Activated CD4-positive, alpha-beta T cell treated with anti-CD3 and anti-CD28 coated beads for 24 hours (primary cell): Measurements from ENCODE around the gene TPT1.
"Not testable (repeated sequence)": the region's sequence is repeated elsewhere in the genome, so short reads cannot be mapped to it uniquely, and the experiment has no call there.

Experiments used
- DNase-seq, 2 donors: peaks; one replicate each; pipeline ENCODE4 v3.0.0-alpha.2; 2020; ENCODE audit warnings: low read depth in 2 of 2

The TPT1 gene

GRCh38 chr13:45341034-45341798, at the start of gene TPT1:
Gene TPT1, minus strand, starts transcription at chr13:45341183. Its CDS starts 114 bp downstream, at chr13:45341069.
- DNase-seq = peak; percentile 99 to 100

GRCh38 chr13:45390348-45390747, 49.4 kb upstream of the TPT1 start:
- DNase-seq = not testable (repeated sequence)

DNA sequence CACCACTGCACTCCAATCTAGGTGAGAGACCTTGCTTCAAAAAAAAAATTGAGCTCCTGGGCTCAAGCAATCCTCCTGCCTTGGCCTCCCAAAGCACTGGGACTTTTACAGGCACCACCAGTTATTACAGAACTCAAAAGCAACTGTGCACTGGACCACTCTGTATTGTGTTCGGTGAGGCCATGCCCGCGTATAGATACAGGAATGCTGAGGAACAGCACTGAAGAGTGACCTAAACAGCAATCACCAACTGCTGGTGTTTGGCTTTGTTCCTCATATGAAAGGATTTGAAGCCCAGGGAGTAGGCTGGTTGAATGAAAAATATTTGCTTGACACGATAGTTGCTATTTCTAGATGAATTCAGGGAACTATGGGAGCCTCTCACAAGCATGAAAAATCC, 47.7 kb upstream of the TPT1 start:
- no peak for DNase-seq

DNA sequence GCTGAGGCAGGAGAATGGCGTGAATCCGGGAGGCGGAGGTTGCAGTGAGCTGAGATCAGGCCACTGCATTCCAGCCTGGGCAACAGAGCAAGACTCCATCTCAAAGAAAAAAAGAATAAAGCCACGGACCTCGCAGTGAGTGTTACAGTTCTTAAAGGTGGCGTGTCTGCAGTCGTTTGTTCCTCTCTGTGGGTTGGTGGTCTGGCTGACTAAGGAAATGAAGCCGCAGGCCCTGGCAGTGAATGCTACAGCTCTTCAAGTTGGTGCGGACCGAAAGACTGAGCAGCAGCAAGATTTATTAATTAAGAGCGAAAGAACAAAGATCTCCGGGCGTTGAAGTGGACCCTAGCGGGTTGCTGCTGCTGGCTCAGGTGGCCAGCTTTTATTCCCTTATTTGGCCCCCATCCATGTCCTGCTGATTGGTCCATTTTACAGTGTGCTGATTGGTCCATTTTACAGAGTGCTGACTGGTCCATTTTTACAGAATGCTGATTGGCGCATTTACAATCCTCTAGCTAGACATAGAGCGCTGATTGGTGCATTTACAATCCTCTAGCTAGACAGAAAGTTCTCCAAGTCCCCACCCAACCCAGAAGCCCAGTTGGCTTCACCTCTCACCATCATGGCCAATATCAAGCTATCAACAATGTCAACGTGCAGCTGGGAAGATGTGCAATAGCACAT, 46.1 kb upstream of the TPT1 start:
- not testable (repeated sequence) for DNase-seq

- DNase-seq = no peak
Observed at GRCh38 chr13:45385907-45386553, 45.0 kb upstream of the TPT1 start.

DNA sequence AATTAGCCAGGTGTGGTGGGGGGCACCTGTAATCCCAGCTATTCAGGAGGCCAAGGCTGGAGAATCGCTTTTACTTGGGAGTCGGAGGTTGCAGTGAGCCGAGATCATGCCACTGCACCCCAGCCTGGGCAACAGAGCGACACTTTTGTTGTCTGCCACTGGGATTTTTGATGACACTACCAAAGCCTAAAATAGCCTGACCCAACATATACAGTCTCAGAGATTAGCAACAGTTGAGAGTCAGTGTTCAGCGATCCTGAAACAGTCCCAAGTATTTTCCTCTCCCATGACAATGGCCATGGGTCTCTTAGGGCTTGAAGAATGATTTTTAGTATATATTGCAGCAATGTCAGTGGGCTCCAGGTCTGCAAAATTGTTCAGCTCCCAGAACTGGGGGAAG, 44.3 kb upstream of the TPT1 start:
- no peak for DNase-seq

GRCh38 chr13:45384474-45385174, 43.6 kb upstream of the TPT1 start:
- DNase-seq = no peak

DNA sequence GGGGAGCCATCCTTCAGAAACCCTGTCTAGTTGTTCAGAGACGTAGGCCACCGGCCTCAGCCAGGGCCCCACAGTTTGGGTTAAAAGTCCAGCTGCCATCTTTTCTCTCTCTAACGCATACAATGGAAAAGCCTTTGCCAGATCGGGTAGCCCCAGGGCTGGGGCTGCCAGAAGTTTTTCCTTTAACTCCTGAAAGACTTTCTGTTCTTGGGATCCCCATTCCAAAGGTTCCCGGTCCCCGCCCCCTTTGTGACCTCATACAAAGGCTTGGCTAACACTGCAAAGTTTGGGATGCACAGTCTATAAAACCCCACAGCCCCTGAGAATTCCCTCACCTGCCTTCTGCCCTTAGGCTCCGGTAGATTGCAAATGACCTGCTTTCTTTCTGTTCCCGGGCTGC, 41.8 kb upstream of the TPT1 start:
- DNase-seq = not testable (repeated sequence)

DNA sequence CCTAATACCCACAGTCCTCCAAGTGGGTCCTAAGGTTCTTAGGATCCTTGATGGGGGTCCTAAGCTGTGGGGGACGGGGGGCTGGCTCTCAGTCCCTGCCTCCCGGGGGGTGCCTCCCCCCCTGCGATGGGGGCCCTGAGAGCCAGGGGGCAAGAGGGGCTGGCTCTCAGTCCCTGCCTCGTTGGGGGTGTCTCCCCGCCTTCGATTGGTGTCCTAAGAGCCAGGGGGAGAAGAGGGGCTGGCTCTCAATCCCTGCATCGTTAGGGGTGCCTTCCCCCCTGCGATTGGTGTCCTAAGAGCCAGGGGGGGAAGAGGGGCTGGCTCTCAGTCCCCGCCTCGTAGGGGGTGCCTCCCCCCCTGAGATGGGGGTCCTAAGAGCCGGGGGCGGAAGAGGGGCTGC, 40.2 kb upstream of the TPT1 start:
- no peak for DNase-seq

DNA sequence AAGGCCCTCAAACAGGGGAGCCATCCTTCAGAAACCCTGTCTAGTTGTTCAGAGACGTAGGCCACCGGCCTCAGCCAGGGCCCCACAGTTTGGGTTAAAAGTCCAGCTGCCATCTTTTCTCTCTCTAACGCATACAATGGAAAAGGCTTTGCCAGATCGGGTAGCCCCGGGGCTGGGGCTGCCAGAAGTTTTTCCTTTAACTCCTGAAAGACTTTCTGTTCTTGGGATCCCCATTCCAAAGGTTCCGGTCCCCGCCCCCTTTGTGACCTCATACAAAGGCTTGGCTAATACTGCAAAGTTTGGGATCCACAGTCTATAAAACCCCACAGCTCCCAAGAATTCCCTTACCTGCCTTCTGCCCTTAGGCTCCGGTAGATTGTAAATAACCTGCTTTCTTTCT, 39.7 kb upstream of the TPT1 start:
- DNase-seq = not testable (repeated sequence)

DNA sequence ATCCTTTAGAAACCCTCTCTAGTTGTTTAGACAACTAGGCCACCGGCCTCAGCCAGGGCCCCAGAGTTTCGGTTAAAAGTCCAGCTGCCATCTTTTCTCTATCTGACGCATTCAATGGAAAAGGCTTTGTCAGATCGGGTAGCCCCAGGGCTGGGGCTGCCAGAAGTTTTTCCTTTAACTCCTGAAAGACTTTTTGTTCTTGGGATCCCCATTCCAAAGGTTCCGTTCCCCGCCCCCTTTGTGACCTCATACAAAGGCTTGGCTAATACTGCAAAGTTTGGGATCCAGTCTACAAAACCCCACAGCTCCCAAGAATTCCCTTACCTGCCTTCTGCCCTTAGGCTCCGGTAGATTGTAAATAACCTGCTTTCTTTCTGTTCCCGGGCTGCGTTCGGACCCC, 38.5 kb upstream of the TPT1 start:
- not testable (repeated sequence) for DNase-seq

- not testable (repeated sequence) for DNase-seq
Observed at GRCh38 chr13:45378786-45379185, 37.8 kb upstream of the TPT1 start.

GRCh38 chr13:45377314-45377713, 36.3 kb upstream of the TPT1 start:
- not testable (repeated sequence) for DNase-seq

DNA sequence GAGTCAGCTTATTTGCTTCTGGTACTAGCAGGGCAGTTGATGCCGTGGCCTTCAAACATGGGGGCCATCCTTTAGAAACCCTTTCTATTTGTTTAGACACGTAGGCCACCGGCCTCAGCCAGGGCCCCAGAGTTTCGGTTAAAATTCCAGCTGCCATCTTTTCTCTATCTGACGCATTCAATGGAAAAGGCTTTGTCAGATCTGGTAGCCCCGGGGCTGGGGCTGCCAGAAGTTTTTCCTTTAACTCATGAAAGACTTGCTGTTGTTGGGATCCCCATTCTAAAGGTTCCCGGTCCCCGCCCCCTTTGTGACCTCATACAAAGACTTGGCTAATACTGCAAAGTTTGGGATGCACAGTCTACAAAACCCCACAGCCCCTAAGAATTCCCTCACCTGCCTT, 35.7 kb upstream of the TPT1 start:
- DNase-seq = not testable (repeated sequence)

GRCh38 chr13:45374917-45375316, 33.9 kb upstream of the TPT1 start:
- DNase-seq = no peak

- no peak for DNase-seq
Observed at GRCh38 chr13:45373162-45373547, 32.2 kb upstream of the TPT1 start.

DNA sequence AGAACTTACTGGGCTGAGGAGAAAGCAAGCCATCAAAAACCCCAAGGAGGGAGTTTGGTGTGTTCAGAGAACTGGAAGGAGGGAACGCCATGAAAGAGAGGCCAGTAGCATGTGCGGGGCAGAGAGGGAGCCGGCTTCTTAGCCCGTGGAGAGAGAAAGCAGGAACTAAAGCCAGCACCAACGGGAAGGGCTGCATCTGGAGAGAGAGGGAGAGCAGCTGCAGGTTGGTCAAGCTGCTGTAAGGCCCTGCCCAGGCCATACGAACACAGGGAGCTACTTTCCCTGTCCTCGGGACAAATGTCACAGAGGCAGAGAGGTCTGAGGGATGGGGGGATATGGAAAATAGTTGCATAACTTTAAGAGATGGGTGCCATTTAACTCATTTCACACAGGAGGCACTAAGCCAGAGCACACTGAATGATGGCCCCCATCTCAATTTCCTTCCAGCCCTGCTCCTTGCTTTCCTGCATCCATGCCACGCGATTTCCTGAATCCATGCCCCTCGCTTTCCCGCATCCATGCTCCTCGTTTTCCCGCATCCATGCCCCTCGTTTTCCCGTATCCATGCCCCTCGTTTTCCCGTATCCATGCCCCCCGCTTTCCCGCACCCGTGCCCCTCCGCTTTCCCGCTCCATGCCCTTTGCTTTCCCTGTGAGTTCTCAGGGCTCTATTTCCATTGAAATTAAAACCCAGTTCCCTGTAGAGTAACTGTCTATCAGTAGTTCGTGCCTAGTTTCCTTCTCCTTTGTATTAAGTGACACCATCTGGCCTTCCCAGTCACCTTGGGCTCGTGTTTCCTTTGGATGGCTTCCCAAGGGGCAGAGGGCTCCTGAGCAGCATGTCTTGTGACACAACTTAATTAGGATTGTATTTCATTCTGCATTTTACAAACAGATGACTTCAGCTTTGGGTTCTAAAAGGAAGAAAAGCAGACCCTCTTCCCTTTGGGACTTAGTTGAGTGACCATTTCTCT, 31.5 kb upstream of the TPT1 start:
- DNase-seq = no peak

GRCh38 chr13:45370922-45371406, 30.0 kb upstream of the TPT1 start:
- peak; percentile 22 to 26 for DNase-seq

- no peak for DNase-seq
Observed at GRCh38 chr13:45369116-45369515, 28.1 kb upstream of the TPT1 start.

GRCh38 chr13:45368571-45368970, 27.6 kb upstream of the TPT1 start:
- DNase-seq = no peak

DNA sequence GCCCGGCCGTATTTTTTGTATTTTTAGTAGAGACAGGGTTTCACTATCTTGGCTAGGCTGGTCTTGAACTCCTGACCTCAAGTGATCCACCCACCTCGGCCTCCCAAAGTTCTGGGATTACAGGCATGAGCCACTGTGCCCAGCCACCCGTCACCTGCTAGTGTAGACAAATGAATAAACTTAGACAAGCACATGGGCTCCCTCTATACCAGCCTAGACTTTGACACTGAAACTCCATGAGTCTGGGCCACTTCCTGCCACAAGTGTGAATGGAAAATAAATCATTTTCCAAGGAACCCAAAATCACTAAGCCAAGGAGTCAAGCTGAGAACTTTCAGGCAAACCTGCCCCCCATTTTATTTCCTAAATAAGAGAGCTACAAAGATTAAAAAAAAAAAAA, 27.0 kb upstream of the TPT1 start:
- DNase-seq = no peak
